KBM-7 (cell line): ENCODE measurements around the gene CRLF1.

ENCODE experiments used
- DNase-seq: peaks from one replicate; pipeline ENCODE4 v3.0.0-alpha.2; 2015
- in situ Hi-C: fragments of 300-500 bp; cut with MboI; formaldehyde crosslinking; loops from 2 replicates; pipeline ENCODE4 v1.14.3; 2020; ENCODE audit warnings: low sequenced_read_pairs, low pct_unique_long_range_greater_than_20kb, mixed read lengths

The CRLF1 gene

GRCh38 chr19:18637673-18638630 is 31.4 kb upstream of the CRLF1 start:
- DNase-seq: peak; percentile 28
- in situ Hi-C loops: no loop called here

GRCh38 chr19:18636969-18637629 is 30.5 kb upstream of the CRLF1 start, which contains the start of gene KLHL26:
KLHL26 (plus strand) TSS chr19:18637028; CDS start chr19:18637055, 27 bp downstream.
- in situ Hi-C loops: no loop called here
- no peak for DNase-seq

- in situ Hi-C loops: no loop called here
- DNase-seq: peak; percentile 97
These were observed 29.8 kb upstream of the CRLF1 start for GRCh38 chr19:18636183-18636968.

- no peak for DNase-seq
- in situ Hi-C loops: no loop called here
These were observed 29.2 kb upstream of the CRLF1 start for GRCh38 chr19:18635831-18636182.

- DNase-seq: no peak
- in situ Hi-C loops: no loop called here
These were observed 28.2 kb upstream of the CRLF1 start for GRCh38 chr19:18634612-18635297.

- in situ Hi-C loops: no loop called here
- DNase-seq: no peak
These were observed 26.7 kb upstream of the CRLF1 start for GRCh38 chr19:18633321-18633720.

- in situ Hi-C loops: no loop called here
- DNase-seq: no peak
These were observed 22.8 kb upstream of the CRLF1 start for GRCh38 chr19:18629166-18630088.

- in situ Hi-C loops: no loop called here
- DNase-seq: no peak
These were observed 20.3 kb upstream of the CRLF1 start for GRCh38 chr19:18626906-18627305.

- in situ Hi-C loops: no loop called here
- DNase-seq: no peak
These were observed 14.3 kb upstream of the CRLF1 start for GRCh38 chr19:18620902-18621301.

GRCh38 chr19:18620311-18620710 is 13.7 kb upstream of the CRLF1 start:
- no peak for DNase-seq
- in situ Hi-C loops: no loop called here

GRCh38 chr19:18618236-18618635 is 11.6 kb upstream of the CRLF1 start:
- no peak for DNase-seq
- in situ Hi-C loops: no loop called here

GRCh38 chr19:18617562-18617961 is 11.0 kb upstream of the CRLF1 start:
- DNase-seq: no peak
- in situ Hi-C loops: no loop called here

GRCh38 chr19:18616023-18616422 is 9.4 kb upstream of the CRLF1 start:
- in situ Hi-C loops: no loop called here
- no peak for DNase-seq

- DNase-seq: no peak
- in situ Hi-C loops: no loop called here
These were observed 7.1 kb upstream of the CRLF1 start for GRCh38 chr19:18613589-18614234.

- in situ Hi-C loops: no loop called here
- no peak for DNase-seq
These were observed 6.4 kb upstream of the CRLF1 start, which contains the start of gene TMEM59L for GRCh38 chr19:18612772-18613588. TMEM59L (plus strand) TSS chr19:18612870; CDS start chr19:18612959, 89 bp downstream.

GRCh38 chr19:18612051-18612771 is 5.6 kb upstream of the CRLF1 start:
- no peak for DNase-seq
- in situ Hi-C loops: no loop called here
